ENCODE data around the gene NKX2-1. TPM values are rescaled to one million over a fixed set of nuclear protein-coding genes. Genes with fewer than 3 reads are reported as not detected.

NKX2-1 gene
- total and polyA plus RNA-seq, 10 of the 15 experiments (the other 5 are each of a cell fraction or from before 2014, with no cell fraction given), result 0.03 TPM; not detected in 9

GRCh38 chr14:36507847-36508417 lies 12.1 kb downstream of the NKX2-1 start:
- ChIA-PET CTCF (no interaction called here), POLR2A (no interaction called here), SMC1A (ENCODE audit: uncharacterized antibody, unreplicated experiment) (no interaction called here), RAD21 (ENCODE audit: unreplicated experiment) (no interaction called here)
- no peaks in the 10 kb centered on the region for H3K4me1 ChIP-seq (ENCODE audit: control insufficient read depth, insufficient read depth, low read length)
- H3K4me3 ChIP-seq, result no peak overlapping the region
- FAIRE-seq, result no peak
- no peak overlapping the region for H2AFZ ChIP-seq (ENCODE audit: control insufficient read depth, low read depth, low read length)
- H3K9me3 ChIP-seq (replicated peaks; ENCODE audit: control insufficient read depth, insufficient read depth, low read length), result no peaks in the 10 kb centered on the region
- H4K20me1 ChIP-seq (ENCODE audit: control insufficient read depth, insufficient read depth), result no peaks in the 10 kb centered on the region
- intact Hi-C loops (cut with micrococcal nuclease; ENCODE audit: unreplicated experiment), result no loop called here
- 32% methylated on average over 13 of the region's 28 CpGs for WGBS (ENCODE audit: insufficient coverage, insufficient replicate concordance, low lambda C conversion rate, missing lambda C conversion rate)
- no peak overlapping the region for H3K27ac ChIP-seq (ENCODE audit: control insufficient read depth, insufficient read depth)
- no TSS peak for BruUV-seq (replicated peaks)
- in situ Hi-C loops (cut with MboI), result no loop called here
- DNase-seq (ENCODE audit: low read depth, low spot score), result no peak
- no peaks in the 10 kb centered on the region for H3K36me3 ChIP-seq (ENCODE audit: control insufficient read depth in 2 of 2, insufficient read depth in 2 of 2, low read length in 1 of 2)
- ATAC-seq, result no peak
- no peaks in the 10 kb centered on the region for H3K79me2 ChIP-seq (ENCODE audit: control insufficient read depth, insufficient read depth, low read length)
- no peak overlapping the region for H3K9ac ChIP-seq (ENCODE audit: control insufficient read depth, insufficient read depth, low read length)
- no peak overlapping the region for H3K4me2 ChIP-seq (ENCODE audit: control insufficient read depth, insufficient read depth)
- peaks cover 3 to 7% of the 10 kb centered on the region in 2 experiments; a peak in 3 of 4 replicates for H3K27me3 ChIP-seq (replicated peaks in 1 of 2; ENCODE audit: control insufficient read depth in 2 of 2, insufficient read depth in 2 of 2, low read length in 1 of 2)
- TF ChIP-seq IKZF1 (conservative IDR thresholded peaks at IDR 0.05), result no peak
- no peak for TF ChIP-seq SMARCA5 (IDR thresholded peaks at IDR 0.05)
- no peak for TF ChIP-seq FOXM1 (IDR thresholded peaks at IDR 0.05; ENCODE audit: low read depth, low read length)
- TF ChIP-seq NRF1 (conservative IDR thresholded peaks at IDR 0.05; ENCODE audit: low read depth, low read length), result no peak
- TF ChIP-seq SPI1 (IDR thresholded peaks at IDR 0.05; ENCODE audit: borderline replicate concordance, insufficient read depth, low read depth, low read length), result no peak
- no peak for TF ChIP-seq E2F8 (IDR thresholded peaks at IDR 0.05; ENCODE audit: low read depth, partially characterized antibody)
- TF ChIP-seq YY1 (IDR thresholded peaks at IDR 0.05; ENCODE audit: low read depth, low read length), result no peak
- TF ChIP-seq, protein P1, sequence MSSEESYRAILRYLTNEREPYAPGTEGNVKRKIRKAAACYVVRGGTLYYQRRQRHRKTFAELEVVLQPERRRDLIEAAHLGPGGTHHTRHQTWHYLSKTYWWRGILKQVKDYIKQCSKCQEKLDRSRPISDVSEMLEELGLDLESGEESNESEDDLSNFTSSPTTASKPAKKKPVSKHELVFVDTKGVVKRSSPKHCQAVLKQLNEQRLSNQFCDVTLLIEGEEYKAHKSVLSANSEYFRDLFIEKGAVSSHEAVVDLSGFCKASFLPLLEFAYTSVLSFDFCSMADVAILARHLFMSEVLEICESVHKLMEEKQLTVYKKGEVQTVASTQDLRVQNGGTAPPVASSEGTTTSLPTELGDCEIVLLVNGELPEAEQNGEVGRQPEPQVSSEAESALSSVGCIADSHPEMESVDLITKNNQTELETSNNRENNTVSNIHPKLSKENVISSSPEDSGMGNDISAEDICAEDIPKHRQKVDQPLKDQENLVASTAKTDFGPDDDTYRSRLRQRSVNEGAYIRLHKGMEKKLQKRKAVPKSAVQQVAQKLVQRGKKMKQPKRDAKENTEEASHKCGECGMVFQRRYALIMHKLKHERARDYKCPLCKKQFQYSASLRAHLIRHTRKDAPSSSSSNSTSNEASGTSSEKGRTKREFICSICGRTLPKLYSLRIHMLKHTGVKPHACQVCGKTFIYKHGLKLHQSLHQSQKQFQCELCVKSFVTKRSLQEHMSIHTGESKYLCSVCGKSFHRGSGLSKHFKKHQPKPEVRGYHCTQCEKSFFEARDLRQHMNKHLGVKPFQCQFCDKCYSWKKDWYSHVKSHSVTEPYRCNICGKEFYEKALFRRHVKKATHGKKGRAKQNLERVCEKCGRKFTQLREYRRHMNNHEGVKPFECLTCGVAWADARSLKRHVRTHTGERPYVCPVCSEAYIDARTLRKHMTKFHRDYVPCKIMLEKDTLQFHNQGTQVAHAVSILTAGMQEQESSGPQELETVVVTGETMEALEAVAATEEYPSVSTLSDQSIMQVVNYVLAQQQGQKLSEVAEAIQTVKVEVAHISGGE (CRISPR knock-in tag; IDR thresholded peaks at IDR 0.05), result no peak
- TF ChIP-seq, protein P2, sequence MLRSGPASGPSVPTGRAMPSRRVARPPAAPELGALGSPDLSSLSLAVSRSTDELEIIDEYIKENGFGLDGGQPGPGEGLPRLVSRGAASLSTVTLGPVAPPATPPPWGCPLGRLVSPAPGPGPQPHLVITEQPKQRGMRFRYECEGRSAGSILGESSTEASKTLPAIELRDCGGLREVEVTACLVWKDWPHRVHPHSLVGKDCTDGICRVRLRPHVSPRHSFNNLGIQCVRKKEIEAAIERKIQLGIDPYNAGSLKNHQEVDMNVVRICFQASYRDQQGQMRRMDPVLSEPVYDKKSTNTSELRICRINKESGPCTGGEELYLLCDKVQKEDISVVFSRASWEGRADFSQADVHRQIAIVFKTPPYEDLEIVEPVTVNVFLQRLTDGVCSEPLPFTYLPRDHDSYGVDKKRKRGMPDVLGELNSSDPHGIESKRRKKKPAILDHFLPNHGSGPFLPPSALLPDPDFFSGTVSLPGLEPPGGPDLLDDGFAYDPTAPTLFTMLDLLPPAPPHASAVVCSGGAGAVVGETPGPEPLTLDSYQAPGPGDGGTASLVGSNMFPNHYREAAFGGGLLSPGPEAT (IDR thresholded peaks at IDR 0.05; ENCODE audit: low read depth), result no peak
- no peak for TF ChIP-seq GATAD2B (conservative IDR thresholded peaks at IDR 0.05; ENCODE audit: low read depth)
- TF ChIP-seq, protein P3, sequence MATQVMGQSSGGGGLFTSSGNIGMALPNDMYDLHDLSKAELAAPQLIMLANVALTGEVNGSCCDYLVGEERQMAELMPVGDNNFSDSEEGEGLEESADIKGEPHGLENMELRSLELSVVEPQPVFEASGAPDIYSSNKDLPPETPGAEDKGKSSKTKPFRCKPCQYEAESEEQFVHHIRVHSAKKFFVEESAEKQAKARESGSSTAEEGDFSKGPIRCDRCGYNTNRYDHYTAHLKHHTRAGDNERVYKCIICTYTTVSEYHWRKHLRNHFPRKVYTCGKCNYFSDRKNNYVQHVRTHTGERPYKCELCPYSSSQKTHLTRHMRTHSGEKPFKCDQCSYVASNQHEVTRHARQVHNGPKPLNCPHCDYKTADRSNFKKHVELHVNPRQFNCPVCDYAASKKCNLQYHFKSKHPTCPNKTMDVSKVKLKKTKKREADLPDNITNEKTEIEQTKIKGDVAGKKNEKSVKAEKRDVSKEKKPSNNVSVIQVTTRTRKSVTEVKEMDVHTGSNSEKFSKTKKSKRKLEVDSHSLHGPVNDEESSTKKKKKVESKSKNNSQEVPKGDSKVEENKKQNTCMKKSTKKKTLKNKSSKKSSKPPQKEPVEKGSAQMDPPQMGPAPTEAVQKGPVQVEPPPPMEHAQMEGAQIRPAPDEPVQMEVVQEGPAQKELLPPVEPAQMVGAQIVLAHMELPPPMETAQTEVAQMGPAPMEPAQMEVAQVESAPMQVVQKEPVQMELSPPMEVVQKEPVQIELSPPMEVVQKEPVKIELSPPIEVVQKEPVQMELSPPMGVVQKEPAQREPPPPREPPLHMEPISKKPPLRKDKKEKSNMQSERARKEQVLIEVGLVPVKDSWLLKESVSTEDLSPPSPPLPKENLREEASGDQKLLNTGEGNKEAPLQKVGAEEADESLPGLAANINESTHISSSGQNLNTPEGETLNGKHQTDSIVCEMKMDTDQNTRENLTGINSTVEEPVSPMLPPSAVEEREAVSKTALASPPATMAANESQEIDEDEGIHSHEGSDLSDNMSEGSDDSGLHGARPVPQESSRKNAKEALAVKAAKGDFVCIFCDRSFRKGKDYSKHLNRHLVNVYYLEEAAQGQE (IDR thresholded peaks at IDR 0.05; ENCODE audit: low read depth, low read length), result no peak
- TF ChIP-seq JUND (IDR thresholded peaks at IDR 0.05; ENCODE audit: low read depth, low read length), result no peak

Data from GM12878 (cell line).